Measurements from ENCODE around the gene MAN1C1. TPM values are rescaled to one million over a fixed set of nuclear protein-coding genes. Genes with fewer than 3 reads are reported as not detected.

The MAN1C1 gene
- total and polyA plus RNA-seq, 9 of the 15 experiments (the other 6 are each of a cell fraction or from before 2014, with no cell fraction given): 0.04 to 0.44 (median 0.10) TPM; not detected in 3

DNA sequence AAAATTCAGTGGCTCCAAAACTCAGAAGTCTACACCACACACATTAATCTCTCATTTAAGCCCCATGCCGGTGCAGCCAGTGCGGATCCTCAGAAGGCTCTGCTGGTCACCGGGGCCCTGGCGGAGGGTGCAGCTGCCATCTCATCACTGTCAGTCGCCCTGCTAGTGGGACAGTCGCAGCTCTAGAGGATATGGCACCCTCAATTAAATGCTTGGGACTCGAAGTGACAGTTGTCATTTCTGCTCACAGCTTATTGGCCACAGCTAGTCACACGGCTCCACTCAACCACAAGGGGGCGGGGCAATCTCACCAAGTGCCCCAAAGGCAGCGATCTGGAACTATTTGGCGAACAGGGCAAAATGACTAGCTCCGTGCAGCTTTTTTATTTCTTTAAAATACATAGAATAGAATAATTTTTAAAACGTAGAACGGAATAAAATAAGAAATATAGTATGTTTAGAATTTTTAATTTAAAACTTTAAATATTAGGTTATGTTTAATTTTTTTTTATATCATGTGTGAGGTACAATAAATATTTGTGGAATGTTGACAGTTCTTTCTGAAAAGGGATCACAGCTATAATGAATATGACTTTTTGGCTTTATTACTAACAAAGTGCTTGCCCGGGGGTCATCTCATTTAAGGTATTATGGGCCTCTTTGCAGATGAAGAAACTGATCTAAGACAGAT, 8.0 kb upstream of the MAN1C1 start (continued):
- TF ChIP-seq TCF7L2 (IDR thresholded peaks at IDR 0.05; ENCODE audit: low read depth, low read length) (no peak), ZNF584 (CRISPR knock-in tag; IDR thresholded peaks at IDR 0.05; ENCODE audit: low read depth) (no peak), BACH1 (tag; IDR thresholded peaks at IDR 0.05) (no peak), NFYB (IDR thresholded peaks at IDR 0.05; ENCODE audit: extremely low read depth, insufficient read length) (peak; percentile 42), BRF2 (IDR thresholded peaks at IDR 0.05; ENCODE audit: borderline replicate concordance, insufficient read depth, insufficient read length) (no peak), CBX2 (IDR thresholded peaks at IDR 0.05; ENCODE audit: insufficient read depth, low read length, poor library complexity, severe bottlenecking) (no peak), TRIM28 (IDR thresholded peaks at IDR 0.05) (no peak), CREB3L1 (IDR thresholded peaks at IDR 0.05; ENCODE audit: borderline replicate concordance, low read depth) (no peak), RAD21 (CRISPR knock-in tag; conservative IDR thresholded peaks at IDR 0.05 in 1 of 2, IDR thresholded peaks at IDR 0.05 in 1 of 2) (peak; percentile 87 to 88), ZNF830 (CRISPR knock-in tag; IDR thresholded peaks at IDR 0.05) (no peak), ETS2 (tag; IDR thresholded peaks at IDR 0.05; ENCODE audit: borderline replicate concordance, poor library complexity, severe bottlenecking) (no peak), ATF4 (CRISPR knock-in tag; IDR thresholded peaks at IDR 0.05) (no peak), ZNF140 (CRISPR knock-in tag; IDR thresholded peaks at IDR 0.05) (no peak)
- TF ChIP-seq, protein P1, sequence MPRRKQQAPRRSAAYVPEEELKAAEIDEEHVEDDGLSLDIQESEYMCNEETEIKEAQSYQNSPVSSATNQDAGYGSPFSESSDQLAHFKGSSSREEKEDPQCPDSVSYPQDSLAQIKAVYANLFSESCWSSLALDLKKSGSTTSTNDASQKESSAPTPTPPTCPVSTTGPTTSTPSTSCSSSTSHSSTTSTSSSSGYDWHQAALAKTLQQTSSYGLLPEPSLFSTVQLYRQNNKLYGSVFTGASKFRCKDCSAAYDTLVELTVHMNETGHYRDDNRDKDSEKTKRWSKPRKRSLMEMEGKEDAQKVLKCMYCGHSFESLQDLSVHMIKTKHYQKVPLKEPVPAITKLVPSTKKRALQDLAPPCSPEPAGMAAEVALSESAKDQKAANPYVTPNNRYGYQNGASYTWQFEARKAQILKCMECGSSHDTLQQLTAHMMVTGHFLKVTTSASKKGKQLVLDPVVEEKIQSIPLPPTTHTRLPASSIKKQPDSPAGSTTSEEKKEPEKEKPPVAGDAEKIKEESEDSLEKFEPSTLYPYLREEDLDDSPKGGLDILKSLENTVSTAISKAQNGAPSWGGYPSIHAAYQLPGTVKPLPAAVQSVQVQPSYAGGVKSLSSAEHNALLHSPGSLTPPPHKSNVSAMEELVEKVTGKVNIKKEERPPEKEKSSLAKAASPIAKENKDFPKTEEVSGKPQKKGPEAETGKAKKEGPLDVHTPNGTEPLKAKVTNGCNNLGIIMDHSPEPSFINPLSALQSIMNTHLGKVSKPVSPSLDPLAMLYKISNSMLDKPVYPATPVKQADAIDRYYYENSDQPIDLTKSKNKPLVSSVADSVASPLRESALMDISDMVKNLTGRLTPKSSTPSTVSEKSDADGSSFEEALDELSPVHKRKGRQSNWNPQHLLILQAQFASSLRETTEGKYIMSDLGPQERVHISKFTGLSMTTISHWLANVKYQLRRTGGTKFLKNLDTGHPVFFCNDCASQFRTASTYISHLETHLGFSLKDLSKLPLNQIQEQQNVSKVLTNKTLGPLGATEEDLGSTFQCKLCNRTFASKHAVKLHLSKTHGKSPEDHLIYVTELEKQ (CRISPR knock-in tag; IDR thresholded peaks at IDR 0.05): no peak
